NK-92 (cell line): ENCODE results near the gene ZNF474.

Experiments used
- DNase-seq: peaks from one replicate; lab custom pipeline; 2025; ENCODE audit not compliant: unreplicated experiment; lab: John Stamatoyannopoulos, UW

The ZNF474 gene

DNA sequence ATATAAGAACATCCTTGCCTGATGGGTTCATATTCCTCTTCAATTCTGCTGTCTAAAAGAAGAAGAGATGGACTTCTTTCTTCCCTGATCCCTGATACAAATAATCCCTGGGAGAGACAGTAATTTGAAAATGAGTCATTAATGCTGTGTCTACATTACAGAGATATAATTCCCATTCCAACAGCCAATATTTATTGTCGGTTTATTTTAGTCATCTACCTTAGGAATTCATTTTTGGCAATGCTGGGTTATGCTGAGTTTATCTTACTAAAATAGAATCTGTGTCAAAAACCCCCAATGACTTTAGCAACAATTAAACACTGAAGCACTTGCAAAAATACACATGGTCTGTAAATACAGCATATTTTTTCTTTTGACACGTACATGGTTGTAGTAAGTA, 23.9 kb downstream of the ZNF474 start:
- no peak for DNase-seq

DNA sequence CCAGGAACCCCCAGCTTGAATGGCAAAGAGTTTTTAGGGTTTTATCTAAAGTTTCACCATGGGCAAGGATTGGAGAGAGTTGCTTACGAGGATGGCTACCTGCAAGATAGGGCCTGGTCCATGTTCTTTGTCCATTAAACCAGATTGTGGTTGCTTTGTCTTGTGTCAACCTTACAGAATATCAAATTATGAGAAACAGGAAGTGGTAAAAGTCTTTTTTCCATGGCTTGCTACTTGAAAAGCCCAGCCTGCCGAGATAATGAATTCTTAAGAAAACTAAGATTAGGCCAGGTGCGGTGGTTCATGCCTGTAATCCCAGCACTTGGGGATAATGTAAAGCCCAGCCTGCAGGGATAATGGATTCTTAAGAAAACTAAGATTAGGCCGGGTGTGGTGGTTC, 24.4 kb downstream of the ZNF474 start:
- DNase-seq: no peak

DNA sequence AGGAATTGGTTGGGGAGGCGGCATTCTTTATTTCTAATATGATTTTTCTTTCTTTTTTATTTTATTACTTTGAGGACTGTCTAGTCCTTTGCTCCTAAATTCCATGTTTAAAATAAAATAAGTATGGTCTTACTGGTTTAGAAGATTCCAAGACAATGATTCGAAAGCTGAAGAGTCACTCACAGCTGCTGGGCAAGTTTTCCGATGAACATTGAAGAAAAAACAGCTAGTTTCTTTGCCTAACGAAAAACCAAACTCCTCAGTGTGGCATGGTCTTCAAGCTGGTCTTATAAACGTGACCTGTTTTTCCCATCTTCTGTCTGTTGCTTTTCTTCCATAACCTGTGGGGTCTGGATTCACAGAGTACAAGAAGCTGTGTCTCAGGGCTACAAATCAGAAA, 25.1 kb downstream of the ZNF474 start:
- no peak for DNase-seq

DNA sequence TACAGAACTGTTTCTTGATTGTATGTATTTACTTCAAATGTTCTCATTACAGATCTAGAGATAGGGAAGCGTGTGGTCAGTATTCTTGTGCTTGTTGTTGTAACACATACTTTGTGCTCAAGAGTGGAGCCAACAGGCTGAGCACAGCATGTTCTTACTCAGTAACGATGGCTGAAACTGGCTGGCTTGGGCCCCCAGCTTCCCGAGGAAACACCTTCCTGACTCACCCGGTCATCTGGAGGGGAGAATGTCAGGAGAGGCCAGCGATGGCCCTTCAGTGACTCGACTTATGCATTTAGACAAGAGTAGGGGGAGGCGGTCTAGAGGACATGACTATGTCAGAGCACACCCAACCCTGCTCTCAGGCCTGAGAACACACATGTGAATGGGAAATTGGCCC, 25.6 kb downstream of the ZNF474 start:
- DNase-seq: no peak

DNA sequence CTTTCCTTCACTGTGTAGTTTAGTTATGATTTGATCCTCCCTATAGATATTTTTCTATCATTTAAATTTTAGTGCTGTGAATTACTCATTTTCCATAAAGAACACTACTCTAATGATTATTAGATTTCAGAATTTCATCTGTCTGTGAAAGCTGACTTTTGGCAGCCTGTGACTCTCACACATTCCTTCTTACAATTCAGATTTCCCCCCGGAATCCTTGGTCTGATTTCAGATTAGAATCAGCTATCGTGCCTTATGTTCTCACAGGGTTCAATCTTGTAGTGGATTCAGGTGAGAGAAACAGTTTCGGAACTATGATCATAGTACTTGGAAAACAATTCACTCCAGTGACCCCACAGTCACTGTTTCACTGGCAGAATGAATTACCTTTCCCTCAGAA, 26.2 kb downstream of the ZNF474 start:
- no peak for DNase-seq

DNA sequence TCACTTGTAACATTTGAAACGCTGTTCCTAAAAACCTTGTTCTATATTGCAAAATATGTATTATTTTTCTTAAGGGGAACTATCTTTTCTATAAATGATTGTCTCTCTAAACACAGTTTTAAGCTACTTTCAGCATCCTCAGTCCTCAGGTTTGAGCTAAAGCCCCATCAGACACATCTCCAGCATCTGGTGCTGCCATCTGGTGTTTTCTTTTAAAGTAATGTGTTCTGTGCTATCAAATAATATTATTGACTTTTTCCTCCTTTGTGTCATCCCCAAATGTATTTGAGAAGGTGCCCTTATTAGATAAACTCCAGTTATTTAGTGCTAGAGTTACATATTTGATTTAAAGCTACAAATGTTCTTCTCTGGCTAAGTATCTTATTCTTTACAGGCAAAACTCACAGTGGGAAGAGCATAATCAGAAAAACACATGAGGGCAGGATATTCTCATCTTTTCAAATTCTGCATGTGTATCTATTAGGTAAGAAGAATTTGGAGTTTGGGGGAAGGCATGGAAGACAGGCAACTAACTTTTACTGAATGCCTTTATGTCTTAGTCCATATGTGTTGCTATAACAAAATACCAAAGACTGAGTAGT, 27.5 kb downstream of the ZNF474 start:
- no peak for DNase-seq

DNA sequence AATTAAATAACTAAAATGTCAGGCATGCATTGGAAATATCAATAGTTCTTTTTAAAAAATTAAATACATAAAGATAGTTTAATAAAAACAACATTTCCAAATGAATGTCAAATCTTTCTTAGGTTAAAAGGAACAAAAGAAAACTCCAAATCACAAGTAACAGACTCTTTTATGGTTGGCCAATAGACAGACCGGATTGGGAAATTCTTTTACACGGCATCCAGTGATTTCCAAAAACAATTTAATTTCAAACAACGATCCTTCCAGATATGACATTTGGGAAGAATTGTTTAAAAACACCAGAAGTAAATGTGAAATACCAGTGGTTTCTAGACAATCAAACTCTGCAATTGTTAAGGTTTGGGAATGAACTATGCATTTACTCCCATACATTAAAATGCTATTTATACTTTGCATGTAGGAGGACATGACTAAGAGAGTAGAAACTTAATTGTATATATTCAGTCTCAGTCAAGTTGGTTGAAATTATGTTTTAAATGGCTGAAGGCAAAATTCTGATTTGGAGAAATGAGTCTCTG, 32.8 kb downstream of the ZNF474 start:
- DNase-seq: no peak

DNA sequence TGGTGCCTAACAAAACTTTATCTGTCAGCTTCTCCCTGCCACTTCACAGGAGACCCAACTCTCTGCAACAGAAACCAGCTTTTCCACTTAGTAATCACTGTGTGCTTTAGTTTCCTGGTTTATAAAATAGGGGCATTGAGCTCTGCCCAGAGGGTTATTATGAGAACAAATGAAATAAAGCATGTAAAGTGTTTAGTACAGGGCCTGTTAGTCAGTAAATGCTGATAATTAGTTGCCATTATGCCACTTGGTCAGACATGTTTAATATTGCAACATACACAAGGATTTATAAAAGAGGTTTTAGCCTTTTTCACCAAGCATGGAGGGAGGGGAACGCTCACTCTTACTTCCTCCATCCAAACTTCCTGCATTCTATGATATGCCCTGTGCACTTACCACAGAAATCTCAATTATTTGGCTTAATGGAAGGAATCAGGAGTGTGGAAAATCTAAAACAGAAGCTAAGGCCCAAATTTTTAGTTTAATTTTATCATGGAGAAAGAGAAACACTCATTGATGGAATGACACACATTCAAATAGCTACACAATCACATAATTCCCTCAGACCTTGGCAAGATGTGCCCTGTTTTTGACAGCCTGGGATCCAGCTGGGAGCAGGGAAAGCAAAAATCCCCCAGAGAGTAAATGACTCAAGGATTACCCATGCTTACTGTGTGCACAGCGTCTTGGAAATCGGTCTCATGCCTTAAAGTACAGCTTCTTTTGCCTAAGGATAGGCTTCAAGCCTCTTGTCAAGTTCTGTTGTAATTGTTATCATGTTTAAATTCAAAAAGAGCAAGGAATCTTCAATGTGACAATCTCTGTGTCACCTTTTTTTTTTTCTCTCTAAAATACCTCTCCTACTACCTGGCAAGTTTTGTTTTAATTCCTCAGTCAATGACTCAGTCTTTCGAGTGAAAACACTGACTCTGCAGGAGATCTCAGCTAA, 34.0 kb downstream of the ZNF474 start:
- DNase-seq: no peak

DNA sequence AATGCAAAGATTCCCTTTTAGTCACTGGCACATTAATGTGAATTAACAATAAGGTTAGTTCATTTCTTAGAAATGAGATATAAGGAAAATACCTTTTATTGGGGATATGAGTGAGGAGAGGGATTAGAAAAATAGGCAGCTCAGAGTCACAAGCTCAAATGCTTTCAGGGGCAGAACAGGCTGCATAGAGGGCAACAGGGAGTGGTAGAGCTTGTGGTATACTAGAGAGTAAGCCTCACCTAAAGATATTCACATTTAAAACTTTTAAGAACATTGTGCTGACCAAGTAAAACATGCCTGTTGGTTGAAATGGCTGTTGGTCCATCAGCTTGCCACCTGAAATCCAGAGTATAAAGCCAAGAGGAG, 34.7 kb downstream of the ZNF474 start:
- DNase-seq: no peak

DNA sequence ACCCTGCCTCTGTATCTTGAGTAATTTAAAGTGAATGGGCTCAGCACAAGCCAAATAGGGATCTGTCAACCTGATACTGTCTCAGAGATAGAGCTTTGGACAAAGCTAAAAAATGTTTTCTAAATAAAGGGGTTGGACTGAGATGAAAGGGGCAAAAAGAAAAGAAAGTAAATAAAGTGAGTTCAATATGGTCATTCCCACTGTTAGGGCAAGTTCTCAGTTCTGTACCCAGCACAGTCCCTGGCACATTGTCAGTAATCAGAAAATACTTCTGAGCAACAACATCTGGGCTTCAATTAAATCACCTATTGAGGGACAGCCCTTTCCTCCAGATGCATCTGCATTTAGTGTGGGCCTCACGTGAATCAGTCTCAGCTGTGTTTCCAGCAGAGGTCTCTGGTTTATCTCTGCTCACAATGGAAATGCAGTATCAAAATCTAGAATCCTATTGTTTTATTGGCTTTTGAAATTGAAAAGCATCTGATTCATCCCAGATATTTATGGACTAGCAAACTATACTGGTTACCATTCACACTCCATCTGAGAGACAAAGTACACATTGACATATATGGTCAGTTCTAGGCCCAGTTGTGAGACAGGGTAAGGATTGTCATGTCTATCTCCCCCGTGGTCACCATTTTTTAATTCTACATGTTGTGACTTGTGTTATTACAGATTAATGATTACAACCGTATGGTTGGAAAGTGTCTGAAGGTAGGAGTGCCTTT, 35.6 kb downstream of the ZNF474 start:
- DNase-seq: no peak

DNA sequence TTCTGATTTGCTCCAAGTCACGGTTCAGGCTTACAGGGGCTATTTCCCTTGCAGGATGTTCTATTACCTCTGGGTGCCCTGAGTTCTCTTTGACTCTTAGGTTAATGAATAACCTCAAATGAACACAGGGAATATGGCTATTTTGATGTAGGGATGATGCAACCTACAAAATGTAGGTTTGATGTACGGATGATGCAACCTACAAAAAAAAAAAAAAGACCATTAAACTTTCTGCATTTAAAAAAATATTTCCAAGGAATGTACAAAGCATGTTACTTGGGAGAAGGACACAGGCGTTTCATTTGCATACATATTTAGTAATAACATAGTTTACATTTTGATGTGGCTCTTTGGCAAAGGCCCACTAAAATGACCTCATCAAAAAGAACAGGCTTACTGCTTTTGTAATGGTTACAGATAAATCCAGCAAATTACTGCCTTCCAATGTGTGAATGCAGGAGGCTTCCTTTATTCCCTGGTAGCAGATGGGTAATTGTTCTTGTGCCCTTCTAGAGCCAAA, 36.3 kb downstream of the ZNF474 start:
- no peak for DNase-seq

DNA sequence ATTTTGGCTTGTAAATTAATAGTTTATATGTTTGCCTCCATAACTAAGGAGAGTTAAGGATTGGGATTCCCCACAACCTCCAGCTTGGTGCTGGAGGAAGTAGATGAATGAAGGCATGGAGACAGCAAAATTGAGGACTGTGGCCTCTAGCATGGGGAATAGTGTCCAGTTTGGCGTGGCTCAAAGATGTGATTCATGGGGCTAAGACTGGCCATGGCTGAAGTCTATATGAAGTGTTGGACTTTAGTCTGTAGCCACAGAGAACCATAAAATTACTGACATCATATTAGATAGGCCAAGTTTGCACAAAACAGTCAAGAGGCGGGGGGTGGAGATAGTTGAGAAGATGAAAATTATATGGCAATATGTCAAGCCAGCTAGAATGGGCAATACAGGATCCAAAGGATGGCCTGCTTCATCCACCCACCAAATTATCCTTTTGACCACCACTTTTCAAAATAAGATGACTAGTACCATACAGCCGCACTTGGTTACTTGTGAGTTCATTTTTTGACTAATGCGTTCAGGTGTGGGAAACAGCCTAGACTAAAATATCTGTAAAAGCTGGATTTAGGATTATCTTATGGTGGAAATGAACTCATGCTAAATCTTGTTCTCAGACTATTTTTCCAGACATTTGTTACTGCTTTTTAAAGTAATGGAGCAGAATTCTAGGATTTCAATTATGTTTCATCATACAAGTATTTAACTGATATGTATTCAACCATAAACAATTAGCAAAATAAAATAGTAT, 40.2 kb downstream of the ZNF474 start:
- DNase-seq: no peak

DNA sequence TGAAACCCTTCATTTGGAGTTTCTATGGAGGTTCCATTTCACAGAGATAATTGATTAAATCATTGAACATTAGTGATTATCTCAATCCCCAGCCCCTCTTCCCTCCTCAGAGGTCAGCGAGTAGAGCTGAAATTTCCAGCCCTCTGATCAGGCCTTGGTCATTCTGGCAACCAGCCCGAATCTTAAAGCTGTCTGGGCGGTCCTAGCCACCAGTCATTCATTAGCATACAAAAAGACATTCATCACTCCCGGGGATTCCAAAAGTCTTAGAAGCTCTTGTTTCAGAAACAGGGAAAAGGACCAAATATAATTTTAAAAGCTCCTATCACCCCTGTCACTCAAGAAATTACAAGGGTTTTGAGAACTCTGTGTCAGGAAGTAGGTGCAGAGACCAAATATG, 41.3 kb downstream of the ZNF474 start:
- DNase-seq: no peak

DNA sequence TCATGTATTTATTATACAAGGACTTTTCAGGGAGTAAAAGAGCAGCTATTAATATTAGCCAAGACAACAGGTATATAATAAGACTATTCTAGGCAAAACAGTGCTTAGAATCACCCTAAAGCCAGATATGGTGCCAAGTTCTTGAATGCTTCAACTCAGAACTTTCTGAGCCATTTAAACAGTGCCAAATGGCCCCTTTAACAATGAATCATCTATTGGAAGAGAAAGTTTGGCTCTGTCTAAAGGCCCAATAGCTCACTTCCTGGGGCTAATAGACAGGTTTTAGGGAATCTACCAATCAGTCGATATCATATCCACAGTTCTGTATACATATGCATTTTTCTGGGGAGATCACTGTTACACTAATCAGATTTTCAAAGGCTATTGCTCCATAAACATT, 42.9 kb downstream of the ZNF474 start:
- no peak for DNase-seq

DNA sequence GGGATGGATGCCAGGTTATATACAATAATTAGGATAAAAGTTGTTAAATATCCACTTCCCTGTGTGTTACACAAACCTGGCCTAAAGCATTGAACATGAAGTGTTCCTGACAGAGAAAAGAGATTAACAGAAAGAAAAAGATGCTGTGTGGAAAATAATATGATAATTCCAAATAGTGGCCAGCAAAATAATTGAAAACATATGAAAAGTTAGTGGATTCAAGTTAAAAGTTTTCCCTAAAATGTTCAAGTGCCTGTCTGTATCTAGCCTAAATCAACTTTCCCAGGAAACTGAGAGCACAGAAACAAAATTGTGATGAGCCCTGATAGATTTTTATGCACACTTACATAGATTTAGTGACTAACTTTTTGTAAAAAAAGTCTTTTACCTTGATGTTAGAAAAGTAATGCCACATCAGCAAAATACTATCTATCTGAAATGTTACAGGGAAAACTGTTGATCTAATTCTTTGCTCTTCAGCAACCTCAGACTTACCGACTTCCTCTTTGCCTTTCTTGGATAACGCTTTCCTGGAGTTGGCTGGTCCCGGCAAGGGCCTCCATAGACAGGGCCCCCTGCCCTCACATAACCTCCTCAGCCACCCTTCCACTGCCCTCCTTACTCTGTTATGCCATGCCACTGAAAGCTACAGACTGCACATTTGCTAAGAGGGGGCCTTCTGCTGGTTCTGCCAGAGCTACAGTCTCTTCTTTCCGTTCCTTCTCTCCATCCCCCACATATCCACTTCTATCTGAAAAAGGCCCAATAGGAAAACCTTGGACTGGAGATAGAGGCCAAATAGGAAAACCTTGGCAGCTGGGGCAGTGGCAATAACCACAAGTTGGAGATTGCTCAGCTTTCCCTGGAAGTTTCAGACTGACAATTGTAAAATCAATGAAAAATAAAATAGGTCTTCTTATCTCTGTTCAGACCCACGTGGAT, 44.4 kb downstream of the ZNF474 start:
- no peak for DNase-seq

DNA sequence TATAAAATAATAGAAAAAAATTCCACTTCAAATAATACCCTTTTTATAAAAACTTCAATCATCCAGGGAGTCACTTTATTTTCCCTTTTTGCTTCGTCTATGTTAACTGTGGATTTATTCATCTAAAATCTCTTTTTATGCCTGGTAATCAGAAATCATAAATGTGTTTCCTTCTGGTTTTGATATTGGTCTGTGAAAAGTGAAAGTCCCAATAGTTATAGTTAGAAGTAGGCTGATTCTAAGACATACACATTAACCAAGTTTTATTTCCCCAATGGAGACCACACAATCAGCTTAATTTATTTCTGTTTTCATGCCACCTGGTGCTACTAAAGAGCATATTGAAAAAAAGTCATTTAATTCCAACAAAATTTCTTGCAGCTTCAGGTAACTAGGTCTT, 45.7 kb downstream of the ZNF474 start:
- DNase-seq: no peak

DNA sequence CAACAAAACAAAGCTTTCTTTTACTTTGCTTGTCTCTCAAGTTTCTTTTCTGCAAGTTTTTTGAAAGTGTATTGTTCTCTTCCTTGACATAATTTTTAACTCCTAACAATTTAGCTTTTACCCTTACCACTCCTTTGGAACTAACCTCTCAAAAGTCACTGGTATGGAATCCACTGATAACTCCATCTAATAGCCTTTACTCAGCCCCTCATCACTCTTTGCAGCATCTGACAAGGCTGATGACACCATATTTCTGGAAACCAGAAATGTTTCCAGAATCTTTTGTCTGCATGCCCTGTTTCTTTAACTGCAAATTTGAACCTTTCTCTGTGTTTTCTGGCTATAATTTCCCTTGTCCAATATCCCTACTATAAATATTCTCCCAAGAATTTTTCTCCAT, 46.5 kb downstream of the ZNF474 start:
- no peak for DNase-seq

DNA sequence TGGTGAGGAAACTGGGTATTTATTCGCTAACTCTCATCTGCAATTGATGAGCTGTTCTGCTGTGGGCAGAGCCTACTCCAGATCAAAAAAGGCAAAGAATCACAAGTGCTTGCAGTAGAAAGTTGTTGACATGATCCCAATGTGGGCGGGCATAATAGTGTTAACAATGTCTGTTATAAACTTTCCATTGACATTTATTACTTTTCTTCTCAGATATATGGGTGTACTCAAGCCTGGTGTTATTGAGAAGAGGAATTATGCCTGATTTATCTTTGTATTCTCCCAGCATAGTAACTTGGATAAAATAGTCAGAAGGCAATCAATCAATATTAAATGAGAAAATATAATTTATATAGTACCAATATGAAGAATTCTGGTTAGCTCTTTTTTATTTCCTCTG, 47.8 kb downstream of the ZNF474 start:
- no peak for DNase-seq

DNA sequence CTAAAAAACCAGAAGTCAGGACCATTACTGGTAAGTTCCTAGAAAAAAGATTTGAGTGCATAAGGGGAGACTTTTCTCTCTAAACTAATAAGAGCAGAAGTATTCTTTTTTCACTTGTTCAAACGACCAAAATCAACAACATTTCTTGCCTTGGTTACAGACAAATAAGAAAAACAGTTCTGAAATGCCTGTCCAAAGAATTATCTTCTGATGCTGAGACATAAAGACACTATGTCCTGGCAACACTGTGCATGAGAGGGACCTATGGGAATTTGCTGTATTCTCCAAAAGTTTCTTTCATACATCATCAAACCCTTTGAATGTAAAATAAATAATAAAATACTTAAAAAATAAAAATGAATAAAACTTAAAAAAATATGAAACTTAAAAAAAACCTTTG, 50.4 kb downstream of the ZNF474 start:
- no peak for DNase-seq
